Pancreas (tissue), 10 donors: Measurements from ENCODE around the gene EBF4. TPM values are rescaled to one million over a fixed set of nuclear protein-coding genes. Genes with fewer than 3 reads are reported as not detected.

ENCODE experiments used
- ATAC-seq, 4 donors: fragments of 200-7000 bp; cut with Tn5 transposase; one replicate each; pipeline versions ENCODE4 v1.8.0 to v1.9.1; 2020; ENCODE audit warnings: mild to moderate bottlenecking in 4 of 4, moderate library complexity in 4 of 4
- DNase-seq, 6 donors: peaks; one replicate each; pipeline ENCODE4 v3.0.0-alpha.2; 2020
- FAIRE-seq: peaks from 2 replicates; lab custom pipeline; 2012; peaks lifted over from hg19 to GRCh38; lab: Jason Lieb, UNC
- H3K27ac ChIP-seq, 4 donors: fragments of 200-600 bp; sonication (generic); 1 replicate in 3 of 4; 2 replicates in 1 of 4; pipeline versions ENCODE4 v1.5.0 to v1.8.0; 2020
- H3K27me3 ChIP-seq, 4 donors: fragments of 200-600 bp; one replicate each; pipeline ENCODE4 v1.8.0; 2021
- H3K36me3 ChIP-seq, 3 donors: fragments of 200-600 bp; sonication (generic) in 1 of 3; one replicate each; pipeline versions ENCODE4 v1.5.0 to v1.8.0; 2020 to 2021
- H3K4me1 ChIP-seq, 3 donors: fragments of 200-600 bp; one replicate each; pipeline ENCODE4 v1.8.0; 2021
- H3K4me3 ChIP-seq, 4 donors: fragments of 200-600 bp; sonication (generic) in 2 of 4; one replicate each; pipeline versions ENCODE4 v1.5.0 to v1.8.0; 2020 to 2021
- H3K9me3 ChIP-seq, 4 donors: fragments of 200-600 bp; one replicate each; pipeline ENCODE4 v1.8.0; 2021
- WGBS, 2 donors: extraction: QIAGEN DNeasy Blood & Tissue Kit; methylation state at CpG; one replicate each; pipeline ENCODE4 v1.1.7; 2013; 5-methylcytosine and 5-hydroxymethylcytosine counted together
- intact Hi-C, 3 donors: fragments of 100-400 bp; cut with DNase I; formaldehyde crosslinking; loops; one replicate each; pipeline versions ENCODE4 v1.11.1 to v1.14.2; 2022
- polyA plus RNA-seq, 2 donors: library from polyadenylated mRNA; stranded (reverse); fragments of 200-250 nt; gene quantifications; one replicate each; pipeline ENCODE4 v1.2.3, GENCODE V29; 2013
- total RNA-seq, 6 donors: library from RNA; stranded (reverse); fragmentation: NEBNext Ultra II Directional in 4 of 6; extraction: Animal tissue kit (Norgen Biotek cat#: 25700) in 4 of 6; gene quantifications; one replicate each; pipeline versions ENCODE4 v1.2.1 to v1.2.4, GENCODE V29; 2021 to 2023
- TF ChIP-seq, protein P1 (sequence below), 4 donors: fragments of 200-600 bp; sonication (generic) in 3 of 4; IDR thresholded peaks; one replicate each; pipeline versions ENCODE4 v1.5.0 to v1.8.0; 2021; ENCODE audit warnings: antibody characterized with exemption in 4 of 4
- donor health status: healthy with polysubstance abuse.
- donor health status: DM: no; HTN: no; CAD: no; lungs with moderate emphysema.
- donor health status: DM: no; HTN: no; CAD: no.
- donor health status: control.
- donor health status: control.
- donor health status: Bipolar disorder and iron deficiency.
- donor health status: DM: yes; HTN: yes; CAD: no.
- donor health status: DM: no; HTN: no; CAD: no.
- donor health status: DM: no; HTN: no; CAD: no.
- donor health status: DM: yes; HTN: yes; CAD: no.

Gene EBF4
- total and polyA plus RNA-seq, 8 donors: 6.8 to 25.3 (median 9.6) TPM

DNA sequence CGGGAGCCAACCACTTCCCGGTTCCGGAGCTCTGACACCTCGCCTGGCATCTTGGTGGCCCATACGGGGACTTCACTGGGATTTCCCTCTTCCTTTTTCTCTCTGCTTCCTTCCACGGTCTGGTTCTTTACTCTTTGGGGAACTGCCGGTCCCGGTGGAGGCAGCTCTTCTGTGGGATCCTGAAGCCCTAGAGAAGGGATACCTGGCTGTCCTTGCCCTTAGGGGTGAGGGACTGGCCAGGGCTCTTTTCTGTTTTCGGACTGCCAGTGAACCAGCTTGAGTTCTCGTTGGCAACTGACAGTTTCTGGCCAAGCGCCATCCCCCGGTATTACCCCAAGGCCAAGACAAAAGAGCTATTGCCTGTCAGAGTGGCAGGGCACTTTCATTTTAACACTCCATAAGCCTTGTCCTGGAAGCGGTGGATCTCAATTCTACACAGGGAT lies 108.7 kb downstream of the EBF4 start:
- WGBS, 2 donors: 7% methylated on average over 13 of the region's 13 CpGs

DNA sequence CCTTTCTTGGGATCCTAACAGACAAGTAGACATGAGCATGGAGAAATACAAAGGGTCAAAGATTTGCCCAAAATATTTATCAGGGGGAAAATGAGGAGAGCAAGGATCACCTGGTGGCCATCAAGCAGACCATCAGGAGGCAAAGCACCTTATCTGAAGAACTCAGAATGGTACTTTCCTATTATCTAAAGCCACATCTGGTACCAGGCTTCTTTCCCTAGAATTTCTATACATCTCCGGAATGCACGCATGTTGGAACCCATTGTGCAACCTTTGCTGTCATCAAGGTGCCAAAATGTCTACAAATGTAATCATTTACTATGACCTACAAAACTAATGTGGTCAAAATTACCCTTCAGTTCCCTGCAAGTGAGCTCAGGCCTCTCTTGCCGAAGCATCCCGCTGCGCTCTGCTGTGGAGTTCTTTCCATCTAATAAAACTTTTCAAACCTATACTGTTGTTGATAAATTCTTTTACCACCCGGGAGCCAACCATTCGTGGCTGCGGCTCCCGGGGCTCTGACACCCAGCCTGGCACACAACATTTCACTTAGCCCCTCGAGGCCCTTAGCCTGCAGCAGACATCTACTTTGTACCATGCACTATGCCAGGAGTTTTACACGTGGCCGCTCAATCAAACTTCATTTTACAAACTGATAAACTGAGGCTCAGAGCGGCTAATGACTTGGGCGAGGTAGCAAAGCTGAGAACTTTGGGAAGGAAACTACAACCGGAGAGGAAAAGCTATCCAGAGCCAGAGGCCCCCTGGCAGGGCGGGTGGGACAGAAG lies 111.7 kb downstream of the EBF4 start:
- Histone ChIP-seq H3K4me1 (peaks cover 0 to 7% (median 0%) of the 10 kb centered on the region in 3 donors), H3K36me3 (no peaks in the 10 kb centered on the region), H3K27me3 (peaks cover 0 to 13% (median 5%) of the 10 kb centered on the region in 4 donors), H3K4me3 (no peak overlapping the region), H3K27ac (no peak overlapping the region), H3K9me3 (no peaks in the 10 kb centered on the region)
- no peak for ATAC-seq
- intact Hi-C loops: no loop called here
- no peak for FAIRE-seq
- TF ChIP-seq, protein P1, sequence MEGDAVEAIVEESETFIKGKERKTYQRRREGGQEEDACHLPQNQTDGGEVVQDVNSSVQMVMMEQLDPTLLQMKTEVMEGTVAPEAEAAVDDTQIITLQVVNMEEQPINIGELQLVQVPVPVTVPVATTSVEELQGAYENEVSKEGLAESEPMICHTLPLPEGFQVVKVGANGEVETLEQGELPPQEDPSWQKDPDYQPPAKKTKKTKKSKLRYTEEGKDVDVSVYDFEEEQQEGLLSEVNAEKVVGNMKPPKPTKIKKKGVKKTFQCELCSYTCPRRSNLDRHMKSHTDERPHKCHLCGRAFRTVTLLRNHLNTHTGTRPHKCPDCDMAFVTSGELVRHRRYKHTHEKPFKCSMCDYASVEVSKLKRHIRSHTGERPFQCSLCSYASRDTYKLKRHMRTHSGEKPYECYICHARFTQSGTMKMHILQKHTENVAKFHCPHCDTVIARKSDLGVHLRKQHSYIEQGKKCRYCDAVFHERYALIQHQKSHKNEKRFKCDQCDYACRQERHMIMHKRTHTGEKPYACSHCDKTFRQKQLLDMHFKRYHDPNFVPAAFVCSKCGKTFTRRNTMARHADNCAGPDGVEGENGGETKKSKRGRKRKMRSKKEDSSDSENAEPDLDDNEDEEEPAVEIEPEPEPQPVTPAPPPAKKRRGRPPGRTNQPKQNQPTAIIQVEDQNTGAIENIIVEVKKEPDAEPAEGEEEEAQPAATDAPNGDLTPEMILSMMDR (IDR thresholded peaks at IDR 0.05): no peak
- 41 to 48% methylated on average over 16 of the region's 16 CpGs for WGBS, 2 donors
- no peak for DNase-seq

More for the DNA sequence above, 108.7 kb downstream of the EBF4 start:
- FAIRE-seq (no peak), DNase-seq (peak in 2 of 6 donors; percentile 32 to 47), ATAC-seq (peak in 2 of 4 donors; percentile 25 to 46)
- intact Hi-C loops: no loop called here
- Histone ChIP-seq H3K9me3 (no peaks in the 10 kb centered on the region), H3K27ac (no peak overlapping the region), H3K4me3 (no peak overlapping the region), H3K27me3 (peaks cover 0 to 13% (median 5%) of the 10 kb centered on the region in 4 donors), H3K36me3 (no peaks in the 10 kb centered on the region), H3K4me1 (peaks cover 0 to 7% (median 0%) of the 10 kb centered on the region in 3 donors)
- TF ChIP-seq, protein P1 (IDR thresholded peaks at IDR 0.05): no peak

DNA sequence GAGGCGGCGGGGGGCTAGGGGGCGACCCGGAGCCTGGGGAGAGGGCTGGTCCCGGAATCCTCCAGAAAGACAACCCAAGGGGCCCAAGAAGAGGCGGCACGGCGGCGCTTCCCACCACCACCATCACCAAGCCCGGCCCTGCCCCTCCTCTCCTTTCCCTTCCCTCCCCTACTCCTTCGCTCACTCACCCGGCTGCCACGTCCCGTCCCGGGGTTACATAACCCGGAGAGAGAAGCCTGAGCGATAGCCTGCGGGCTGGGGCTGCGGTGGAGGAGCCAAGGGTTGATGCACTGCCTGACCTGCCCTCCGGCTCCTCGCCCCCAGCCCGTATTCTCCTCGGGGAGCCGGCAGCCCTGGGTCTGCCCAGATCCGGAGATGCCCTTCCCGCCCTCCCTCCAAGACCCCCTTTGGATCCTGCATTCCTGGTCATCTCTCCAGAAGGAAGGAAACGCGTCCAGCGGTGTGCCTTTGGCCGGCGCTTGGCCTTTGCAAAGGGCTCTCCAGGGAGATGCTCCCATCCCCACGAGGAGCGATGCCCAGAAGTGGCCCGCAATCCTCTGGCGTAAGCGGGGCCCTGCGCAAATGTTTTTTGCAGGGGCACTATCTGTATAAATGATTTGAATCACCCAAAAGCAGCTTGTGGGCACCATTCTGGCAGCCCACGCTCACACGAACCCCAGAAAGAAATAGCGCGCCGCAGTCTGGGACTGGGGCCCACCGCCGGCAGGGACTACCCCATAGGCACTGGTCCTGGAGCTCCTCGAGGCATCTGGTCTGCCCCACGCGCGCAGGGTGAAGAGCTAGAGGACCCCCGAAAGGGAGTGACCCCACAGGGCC lies 112.5 kb downstream of the EBF4 start:
- peaks cover 0 to 7% (median 0%) of the 10 kb centered on the region in 3 donors for H3K4me1 ChIP-seq
- no peak overlapping the region for H3K27ac ChIP-seq
- H3K27me3 ChIP-seq: peaks cover 0 to 12% (median 5%) of the 10 kb centered on the region in 4 donors
- no peak overlapping the region for H3K4me3 ChIP-seq
- ATAC-seq (peak in 3 of 4 donors; percentile 26 to 53 (median 38)), FAIRE-seq (no peak), DNase-seq (peak in 1 of 6 donors; percentile 52)
- no peaks in the 10 kb centered on the region for H3K9me3 ChIP-seq
- TF ChIP-seq, protein P1 (IDR thresholded peaks at IDR 0.05): no peak
- intact Hi-C loops: no loop called here
- 10 to 12% methylated on average over 44 to 49 of the region's 49 CpGs for WGBS, 2 donors
- no peaks in the 10 kb centered on the region for H3K36me3 ChIP-seq

GRCh38 chr20:2805689-2806350 lies 113.2 kb downstream of the EBF4 start:
- FAIRE-seq (no peak), ATAC-seq (peak in 1 of 4 donors; percentile 14), DNase-seq (peak in 1 of 6 donors; percentile 68)
- H3K4me1 ChIP-seq: peaks cover 0 to 4% (median 0%) of the 10 kb centered on the region in 3 donors
- peaks cover 0 to 10% (median 4%) of the 10 kb centered on the region in 4 donors for H3K27me3 ChIP-seq
- H3K36me3 ChIP-seq: no peaks in the 10 kb centered on the region
- TF ChIP-seq, protein P1 (IDR thresholded peaks at IDR 0.05): no peak
- H3K4me3 ChIP-seq: no peak overlapping the region
- WGBS, 2 donors: 14 to 20% methylated on average over 9 to 22 of the region's 22 CpGs
- H3K27ac ChIP-seq: no peak overlapping the region
- H3K9me3 ChIP-seq: no peaks in the 10 kb centered on the region
- intact Hi-C loops: no loop called here
